SU-DHL-6 (cell line): ENCODE results near the gene TNFAIP6.

Experiments
- EZH2phosphoT487 ChIP-seq: fragments of 200-600 bp; sonication (generic), shearing (Covaris generic); conservative IDR thresholded peaks from 2 replicates; pipeline ENCODE4 v1.6.1; 2018; ENCODE audit warnings: mild to moderate bottlenecking, antibody characterized with exemption, low read length, moderate library complexity, mixed read lengths
- TF ChIP-seq, protein P1 (sequence below): fragments of 200-600 bp; sonication (generic); IDR thresholded peaks from one replicate; pipeline ENCODE4 v1.5.1; 2017; ENCODE audit warnings: antibody characterized with exemption, mild to moderate bottlenecking, low read length, moderate library complexity; ENCODE audit not compliant: insufficient read depth, poor library complexity, severe bottlenecking

DNA sequence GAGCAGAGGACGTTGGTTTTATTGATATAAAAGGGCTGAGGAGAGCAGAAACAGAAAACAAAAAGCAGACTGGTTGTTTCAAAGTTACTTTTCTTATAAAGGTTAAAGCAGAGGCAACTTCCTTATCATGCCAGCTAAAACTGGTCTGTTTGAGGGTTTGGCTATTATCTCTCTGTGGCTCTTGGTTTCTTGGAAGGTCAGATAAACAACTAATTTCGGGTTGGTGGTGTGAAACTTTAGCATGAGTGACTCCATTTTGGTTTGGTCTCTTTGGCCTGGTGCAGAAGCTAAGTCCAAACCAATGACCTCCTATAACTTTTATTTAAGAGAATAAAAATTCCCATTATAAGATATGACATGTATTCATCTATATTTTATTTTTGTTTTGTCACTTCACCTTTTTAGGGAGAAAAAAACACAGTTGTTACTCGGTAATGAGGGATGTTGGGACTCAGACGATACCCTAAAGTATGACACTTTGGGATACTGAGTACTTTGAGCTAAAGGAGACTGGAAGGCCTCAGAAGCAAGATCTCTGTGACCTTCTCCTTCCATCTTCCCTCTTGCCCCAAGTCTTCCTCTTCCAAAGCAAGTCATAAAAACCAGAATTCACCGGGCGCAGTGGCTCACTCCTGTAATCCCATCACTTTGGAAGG is 23.3 kb downstream of the TNFAIP6 start:
- TF ChIP-seq, protein P1, sequence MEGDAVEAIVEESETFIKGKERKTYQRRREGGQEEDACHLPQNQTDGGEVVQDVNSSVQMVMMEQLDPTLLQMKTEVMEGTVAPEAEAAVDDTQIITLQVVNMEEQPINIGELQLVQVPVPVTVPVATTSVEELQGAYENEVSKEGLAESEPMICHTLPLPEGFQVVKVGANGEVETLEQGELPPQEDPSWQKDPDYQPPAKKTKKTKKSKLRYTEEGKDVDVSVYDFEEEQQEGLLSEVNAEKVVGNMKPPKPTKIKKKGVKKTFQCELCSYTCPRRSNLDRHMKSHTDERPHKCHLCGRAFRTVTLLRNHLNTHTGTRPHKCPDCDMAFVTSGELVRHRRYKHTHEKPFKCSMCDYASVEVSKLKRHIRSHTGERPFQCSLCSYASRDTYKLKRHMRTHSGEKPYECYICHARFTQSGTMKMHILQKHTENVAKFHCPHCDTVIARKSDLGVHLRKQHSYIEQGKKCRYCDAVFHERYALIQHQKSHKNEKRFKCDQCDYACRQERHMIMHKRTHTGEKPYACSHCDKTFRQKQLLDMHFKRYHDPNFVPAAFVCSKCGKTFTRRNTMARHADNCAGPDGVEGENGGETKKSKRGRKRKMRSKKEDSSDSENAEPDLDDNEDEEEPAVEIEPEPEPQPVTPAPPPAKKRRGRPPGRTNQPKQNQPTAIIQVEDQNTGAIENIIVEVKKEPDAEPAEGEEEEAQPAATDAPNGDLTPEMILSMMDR: no peak
- TF ChIP-seq EZH2phosphoT487: no peak
